Renal cortex interstitium (tissue), 11 donors: Measurements from ENCODE around the gene KCNJ12. TPM values are rescaled to one million over a fixed set of nuclear protein-coding genes. Genes with fewer than 3 reads are reported as not detected.
"Not testable (repeated sequence)": the region's sequence is repeated elsewhere in the genome, so short reads cannot be mapped to it uniquely, and the experiment has no call there.

Experiments used
- DNase-seq, 11 donors: peaks; one replicate each; pipeline ENCODE4 v3.0.0-alpha.2; 2013; ENCODE audit warnings: low read depth in 9 of 11, low spot score in 4 of 11; ENCODE audit errors: extremely low read depth in 1 of 11
- polyA plus RNA-seq, 3 donors: library from polyadenylated mRNA; unstranded; fragments of 120-200 nt; gene quantifications; one replicate each; pipeline ENCODE4 v1.2.1, GENCODE V29; 2013; ENCODE audit not compliant: insufficient read length in 3 of 3

The KCNJ12 gene
- polyA plus RNA-seq, 3 donors: 4.3 to 6.8 (median 5.2) TPM

DNA sequence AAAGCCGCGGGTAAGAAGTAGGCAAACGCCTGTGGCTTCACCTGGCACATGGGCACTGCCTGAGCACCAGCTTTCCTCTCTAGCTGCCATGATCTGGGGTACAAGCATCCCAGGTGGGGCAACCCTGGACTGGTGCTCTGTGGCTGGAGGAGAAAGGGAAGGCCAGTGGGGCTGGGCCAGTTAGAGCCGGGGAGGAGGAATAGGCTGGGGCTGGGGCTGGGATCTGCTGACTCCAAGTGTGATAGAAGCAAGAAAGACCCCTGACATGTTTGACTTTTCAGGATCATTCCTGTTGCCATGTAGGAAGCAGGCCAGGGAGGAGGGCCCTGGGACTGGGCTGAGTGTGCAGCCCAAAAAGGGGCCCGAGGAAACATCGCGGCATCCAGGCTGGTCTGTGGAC lies 48.5 kb downstream of the KCNJ12 start:
- not testable (repeated sequence) for DNase-seq

DNA sequence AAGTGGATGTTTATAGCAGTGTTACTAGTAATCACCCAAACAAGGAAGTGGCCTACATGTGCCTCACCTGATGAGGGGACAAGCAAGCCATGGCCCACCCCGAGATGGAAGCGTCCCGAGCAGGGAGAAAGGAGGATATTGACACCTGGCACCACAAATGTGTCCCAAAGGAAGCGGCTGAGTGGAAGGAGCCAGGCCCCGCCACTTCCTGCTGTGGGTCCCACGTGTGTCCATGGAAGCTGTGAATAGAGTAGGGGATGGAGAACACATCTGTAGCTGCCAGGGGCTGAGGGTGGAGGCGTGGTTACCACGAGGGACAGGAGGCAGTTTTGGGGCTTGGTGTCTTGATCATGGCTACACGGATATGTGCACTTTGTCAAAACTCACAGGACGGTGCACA lies 49.2 kb downstream of the KCNJ12 start:
- DNase-seq: no peak

DNA sequence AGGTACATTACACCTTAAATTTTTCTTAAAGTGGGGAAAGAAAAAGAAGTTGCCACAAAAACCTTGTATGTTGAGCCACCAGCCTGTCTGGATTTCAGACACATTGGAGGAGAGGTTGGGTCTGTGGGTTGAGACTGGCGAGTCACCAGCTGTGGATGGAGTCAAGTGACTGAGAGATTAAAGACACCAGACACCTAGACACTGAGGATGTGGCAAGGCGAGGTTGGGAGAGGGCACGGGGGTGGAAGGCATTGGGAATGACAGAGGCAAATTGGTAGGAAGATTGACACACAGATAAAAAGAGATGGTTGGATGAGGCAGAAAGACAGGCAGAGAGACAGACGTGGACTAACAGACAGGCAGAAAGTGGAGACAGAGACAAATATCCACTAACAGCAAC lies 49.6 kb downstream of the KCNJ12 start:
- DNase-seq: no peak

DNA sequence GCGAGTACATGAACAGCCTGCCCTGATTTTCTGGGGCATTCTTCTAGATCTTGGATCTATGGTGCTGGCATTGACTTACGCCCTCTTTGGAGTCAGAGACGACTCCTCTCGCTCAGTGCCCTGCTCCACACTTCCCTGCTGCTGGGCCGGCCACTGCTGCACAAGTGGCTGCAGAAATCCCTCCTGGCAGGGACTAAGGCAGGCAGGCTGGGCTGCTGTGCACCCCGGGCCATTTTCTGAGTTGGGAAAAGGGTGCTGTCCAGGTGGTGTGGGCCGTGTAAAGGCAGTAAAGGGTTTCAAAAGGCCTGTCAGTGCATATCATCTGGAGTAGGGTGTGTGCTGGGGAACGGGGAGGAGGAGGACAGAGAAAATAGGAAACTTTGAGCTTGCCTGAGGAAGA lies 50.1 kb downstream of the KCNJ12 start:
- not testable (repeated sequence) for DNase-seq

DNA sequence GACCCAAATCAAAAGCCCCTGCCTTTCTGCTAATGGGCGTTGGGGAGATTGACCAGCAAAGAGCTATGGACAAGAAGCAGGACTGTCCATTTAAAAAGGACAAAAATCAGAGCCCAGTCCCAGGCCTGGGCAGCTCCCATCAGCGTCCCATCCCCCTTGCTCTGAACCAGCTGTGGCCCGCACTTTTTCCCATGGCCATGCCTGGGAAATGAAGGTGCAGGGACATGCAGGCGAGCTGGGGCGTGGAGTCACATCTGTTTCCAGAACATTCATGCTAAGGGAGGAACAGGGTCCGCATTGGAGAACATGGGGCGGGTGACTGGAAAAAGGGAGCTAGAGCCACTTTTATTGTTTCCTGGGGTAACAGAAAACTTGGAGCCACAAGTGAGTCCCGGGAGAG lies 50.7 kb downstream of the KCNJ12 start:
- not testable (repeated sequence) for DNase-seq

DNA sequence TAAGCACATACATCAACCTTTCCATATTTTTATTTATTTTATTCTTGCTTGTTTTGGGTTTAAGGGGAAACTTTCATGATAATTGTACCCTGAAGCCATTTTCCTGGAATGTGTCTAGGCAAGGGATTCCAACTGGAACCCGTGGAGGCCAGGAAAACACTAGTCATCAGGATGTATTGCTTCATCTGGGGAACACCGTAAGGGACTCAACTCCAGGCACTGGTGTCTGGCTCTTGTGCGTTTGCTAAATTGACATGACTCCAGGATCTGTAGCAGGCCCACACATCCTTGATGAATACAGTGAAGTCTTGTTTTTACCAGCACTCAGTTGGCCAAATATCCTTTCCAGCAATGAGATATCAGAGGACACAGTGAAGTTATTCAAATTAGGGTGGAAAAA lies 51.6 kb downstream of the KCNJ12 start:
- DNase-seq: not testable (repeated sequence)

DNA sequence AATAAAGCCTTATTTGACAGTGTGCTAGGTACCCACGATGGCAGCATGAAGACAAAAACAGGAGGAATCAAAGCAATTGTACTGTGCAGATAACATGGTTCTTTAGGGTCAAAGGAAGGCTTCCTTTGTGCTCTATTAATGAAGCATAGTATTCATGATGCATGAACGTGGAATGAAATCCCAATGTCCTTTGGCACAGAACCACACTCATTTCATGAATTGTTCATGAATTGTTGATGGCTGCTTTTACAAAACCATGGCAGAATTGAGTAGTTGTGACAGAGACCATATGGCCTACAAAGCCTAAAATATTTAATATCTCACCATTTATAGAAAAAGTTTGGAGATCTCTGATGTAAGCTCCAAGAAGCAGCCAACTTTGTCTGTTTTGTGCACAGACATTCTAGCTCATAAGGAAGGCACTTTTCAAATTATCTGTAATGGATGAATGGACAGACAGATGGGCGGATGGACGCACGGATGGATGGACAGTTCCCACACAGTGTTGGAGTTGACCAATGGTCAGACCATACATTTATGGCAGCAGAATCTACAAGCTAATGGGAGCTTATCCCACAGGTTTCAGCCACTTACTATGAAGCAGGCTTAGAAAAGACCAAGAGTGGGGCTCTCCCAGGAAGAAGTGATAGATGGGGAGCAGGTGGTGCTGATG lies 52.7 kb downstream of the KCNJ12 start:
- DNase-seq: not testable (repeated sequence)

DNA sequence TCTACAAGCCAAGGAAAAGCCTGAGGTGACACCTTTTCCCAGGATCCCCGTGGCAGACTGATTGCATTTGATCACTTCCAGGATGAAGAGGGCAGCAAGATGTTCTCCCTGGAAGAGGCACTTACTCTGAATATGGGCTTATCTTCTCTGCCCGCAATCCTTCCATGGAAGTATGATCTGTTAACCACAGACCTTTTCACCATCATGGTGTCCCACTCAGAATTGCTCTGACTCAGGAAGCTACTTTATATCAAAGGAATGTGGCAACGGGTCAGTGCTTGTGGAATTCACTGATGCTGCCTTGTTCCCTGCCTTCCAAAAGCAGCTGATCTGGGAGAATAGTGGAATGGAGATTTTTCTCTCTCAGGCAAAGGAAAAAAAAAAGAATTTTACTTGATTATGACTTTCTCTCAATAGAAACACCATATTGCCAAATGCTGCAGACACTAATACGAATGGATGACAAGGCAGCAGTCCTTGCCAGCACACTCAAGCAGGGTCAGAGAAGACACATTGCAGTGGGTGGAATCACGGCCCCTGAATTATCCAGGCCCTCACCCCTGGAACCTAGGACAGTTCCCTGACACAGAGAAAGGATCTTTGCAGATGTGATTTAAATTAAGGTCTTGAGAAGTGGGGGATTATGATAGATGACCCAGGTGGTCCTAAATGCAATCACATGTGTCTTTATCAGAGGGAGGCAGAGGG lies 53.9 kb downstream of the KCNJ12 start:
- DNase-seq: not testable (repeated sequence)

DNA sequence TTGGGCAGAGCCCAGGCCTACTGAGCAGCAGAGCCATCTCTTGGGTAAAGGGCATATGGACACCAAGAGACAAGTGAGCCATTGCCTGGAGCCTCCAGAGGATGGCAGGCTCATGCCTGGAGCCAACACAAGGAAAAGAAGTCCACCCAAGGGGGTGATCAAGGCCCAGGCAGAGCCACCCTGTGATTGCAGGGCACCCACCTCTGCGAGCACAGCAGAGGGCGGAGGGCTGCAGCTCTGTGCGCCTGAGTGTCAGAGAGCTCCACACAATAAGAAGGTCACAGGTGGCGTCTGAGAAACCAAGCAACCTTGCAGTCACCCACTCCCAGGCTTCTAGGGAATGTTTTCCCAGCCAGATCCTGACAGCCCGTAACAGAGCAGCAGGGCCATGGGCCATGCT lies 57.8 kb downstream of the KCNJ12 start:
- DNase-seq: not testable (repeated sequence)

DNA sequence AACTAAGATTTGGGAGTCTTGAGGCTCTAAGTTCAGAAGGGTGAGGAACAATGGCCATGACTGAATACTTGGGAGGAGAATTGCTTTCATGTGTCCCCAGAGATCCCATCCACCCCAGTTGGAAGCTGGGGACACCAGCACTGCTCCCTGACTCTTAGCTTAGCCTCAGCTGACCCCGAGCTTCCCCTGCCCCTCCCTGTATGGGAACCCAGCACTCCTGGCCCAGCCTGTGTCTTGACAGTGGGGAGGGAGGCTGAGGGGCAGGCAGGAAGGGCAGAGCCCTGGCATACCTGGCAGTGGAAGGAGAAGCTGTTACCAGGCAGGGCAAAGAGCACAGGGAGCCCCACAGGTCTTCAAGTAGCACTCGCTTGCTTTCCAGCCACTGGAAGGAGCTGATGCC lies 58.8 kb downstream of the KCNJ12 start:
- not testable (repeated sequence) for DNase-seq

DNA sequence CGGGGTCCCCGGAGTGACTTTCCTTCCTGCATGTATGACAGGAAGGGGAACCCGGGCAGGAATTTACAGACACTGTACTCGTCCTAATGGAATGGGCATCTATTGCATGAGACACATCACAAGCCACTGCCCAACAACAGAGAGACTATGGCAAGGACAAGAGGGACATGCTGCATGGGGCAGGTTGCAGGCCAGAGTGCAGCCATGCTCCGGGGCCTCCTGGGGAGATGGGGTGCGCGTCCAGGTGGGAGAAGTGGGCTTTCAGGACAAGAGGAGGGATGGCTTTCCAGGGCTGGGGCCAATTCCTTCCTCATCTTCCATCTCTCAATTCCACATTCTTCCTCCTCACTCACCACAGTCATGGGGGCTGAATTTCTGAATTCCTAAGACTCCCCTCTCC lies 60.3 kb downstream of the KCNJ12 start:
- not testable (repeated sequence) for DNase-seq

DNA sequence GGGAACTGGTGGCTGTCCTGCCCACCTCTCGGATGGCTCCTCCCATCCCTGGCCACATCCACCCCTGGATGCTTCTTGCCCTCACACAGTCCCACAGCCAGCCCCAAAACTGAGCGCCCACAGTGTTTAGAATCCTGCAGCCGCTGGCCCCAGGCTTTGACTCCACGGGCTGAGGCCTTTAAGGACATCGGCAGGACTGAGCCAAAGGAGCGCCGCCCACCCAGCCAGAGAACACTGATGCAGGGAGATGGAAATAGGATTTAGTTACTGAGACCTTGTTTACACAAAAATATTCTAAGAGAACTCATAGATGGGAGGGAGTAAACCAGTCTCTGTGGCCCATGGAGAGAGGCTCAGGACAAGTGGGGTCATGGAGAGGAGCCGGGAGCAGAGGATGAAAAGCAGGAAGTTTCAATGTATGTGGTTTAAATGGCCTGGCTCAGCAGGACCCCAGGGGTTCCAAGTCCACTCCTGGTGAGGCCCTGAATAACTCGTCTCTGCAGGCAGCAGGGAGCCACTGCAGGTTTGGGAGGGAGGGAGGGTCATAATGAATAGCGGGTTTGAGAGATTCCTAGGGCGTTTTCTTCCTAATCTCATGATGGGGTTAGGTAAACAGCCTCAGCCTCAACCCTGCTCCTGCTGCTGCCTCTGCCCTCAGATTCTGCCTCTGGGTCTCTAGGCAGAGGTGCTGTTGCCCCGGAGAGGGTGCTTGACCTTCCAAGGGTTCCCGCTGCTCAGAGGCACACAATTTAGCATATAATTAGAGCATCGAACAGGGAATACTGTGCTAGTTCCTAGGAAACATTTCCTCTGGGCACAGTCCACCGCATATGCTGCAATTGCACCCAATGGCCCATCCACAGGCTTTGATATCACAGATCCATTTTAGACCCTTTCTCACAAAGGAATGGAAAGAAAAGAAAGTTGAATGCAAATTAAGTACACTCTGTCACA lies 61.0 kb downstream of the KCNJ12 start:
- DNase-seq: not testable (repeated sequence)

DNA sequence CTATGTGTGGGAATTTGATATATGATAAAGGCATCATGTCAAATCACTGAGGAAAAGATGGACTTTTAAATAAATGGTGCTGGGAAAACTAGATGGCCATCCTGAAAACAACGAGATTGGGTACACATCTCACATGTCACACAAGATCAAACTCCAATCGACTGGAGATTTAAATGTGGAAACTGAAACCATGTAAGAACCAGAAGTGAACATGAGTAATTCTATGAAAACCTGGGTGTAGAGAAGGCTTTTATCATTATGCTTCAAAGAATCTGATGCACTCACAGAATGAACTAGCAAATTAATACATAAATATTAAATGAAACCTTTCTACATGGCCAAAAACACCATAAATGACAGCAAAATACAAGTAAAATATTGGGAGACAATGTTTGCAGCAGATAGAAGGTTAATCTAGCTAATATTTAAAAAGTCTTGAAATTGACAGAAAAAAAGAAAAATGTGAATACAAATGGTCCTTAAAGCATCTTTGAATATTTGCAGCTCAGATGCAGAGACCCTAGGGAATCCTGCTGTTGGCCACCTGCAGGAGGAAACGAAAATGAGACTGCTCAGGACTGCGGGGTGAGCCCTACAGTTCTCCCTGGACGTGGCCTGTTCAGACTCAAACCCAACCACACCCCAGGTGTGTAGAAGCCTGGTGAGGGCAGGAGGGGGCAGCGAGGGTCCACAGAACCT lies 62.3 kb downstream of the KCNJ12 start:
- not testable (repeated sequence) for DNase-seq

DNA sequence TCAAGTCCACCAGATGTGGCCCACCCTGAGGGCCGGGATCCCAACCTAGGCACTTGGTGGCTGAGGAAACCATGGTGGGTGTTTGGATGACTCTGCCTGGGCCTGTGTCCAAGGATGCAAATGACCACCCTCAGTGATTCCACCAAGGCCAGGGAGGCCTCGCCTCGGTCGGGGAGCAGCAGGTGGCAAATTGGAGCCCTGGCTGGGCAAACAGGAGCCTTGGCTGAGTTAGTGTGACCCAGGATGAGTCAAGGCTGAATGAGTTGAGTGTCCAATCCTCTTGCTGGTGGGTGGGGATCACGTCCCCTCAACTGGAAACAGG lies 62.8 kb downstream of the KCNJ12 start:
- not testable (repeated sequence) for DNase-seq

DNA sequence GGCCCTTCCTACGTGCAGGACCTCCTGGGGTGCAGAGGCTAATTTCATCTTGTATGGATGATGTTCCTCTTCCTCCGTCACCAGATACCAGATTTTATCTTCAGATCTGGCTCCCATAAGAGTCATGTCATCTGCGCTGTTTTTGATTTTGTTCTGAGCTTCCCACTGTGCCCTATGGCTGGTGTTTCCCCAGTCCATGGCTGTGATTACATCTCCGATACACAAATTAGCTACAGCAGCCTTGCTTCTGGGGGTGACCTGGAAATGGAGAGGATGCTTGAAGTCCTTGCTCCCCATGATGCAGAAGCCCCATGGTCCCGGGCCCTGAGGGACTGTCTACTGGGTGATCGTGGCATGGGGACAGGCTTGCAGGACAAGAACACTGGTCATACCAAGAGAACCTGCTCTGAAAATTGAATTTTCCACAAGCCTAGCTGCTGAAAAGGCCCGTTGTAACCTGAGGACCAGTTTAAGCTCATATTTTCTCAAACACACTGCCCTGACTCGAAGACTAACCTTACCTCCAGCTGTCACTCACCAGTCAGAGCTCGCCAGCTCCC lies 69.0 kb downstream of the KCNJ12 start:
- no peak for DNase-seq

DNA sequence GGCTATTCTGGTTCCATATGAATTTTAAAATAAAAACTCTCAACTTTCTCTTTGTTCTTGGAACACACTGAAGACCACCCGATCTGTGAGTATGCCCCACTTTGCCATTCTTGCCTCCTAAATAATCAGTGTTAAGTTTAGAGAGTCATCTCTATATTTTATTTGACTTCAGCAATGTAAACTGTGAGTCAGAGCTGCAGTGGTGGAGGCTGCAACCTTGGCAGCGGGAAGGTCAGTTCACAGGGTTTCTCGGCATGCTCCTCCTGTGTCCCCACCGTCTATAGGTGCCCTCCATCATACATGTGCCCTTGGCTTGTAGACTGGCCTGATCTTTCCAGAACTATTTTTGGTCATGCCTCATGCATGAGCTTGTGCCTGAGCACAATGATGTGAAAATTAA lies 71.4 kb downstream of the KCNJ12 start:
- not testable (repeated sequence) for DNase-seq

DNA sequence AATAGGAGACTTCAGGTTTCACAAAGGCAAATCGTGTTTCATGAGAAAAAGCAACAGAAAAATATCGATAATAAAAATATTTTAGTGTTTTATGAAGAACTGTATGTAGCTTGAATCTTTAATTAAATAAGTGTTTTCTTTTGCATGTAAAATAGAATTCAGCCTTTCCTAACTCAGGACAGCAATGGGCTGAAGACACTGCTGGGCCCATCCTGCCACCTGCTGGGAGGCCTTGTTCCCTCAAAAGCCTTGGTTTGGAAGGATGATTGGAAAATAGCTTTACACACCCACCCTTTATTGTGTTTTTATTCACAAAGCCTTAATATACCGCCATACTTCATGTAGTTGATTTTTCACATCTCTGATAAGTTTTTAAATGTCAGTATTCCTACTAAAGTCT lies 73.7 kb downstream of the KCNJ12 start:
- DNase-seq: not testable (repeated sequence)

DNA sequence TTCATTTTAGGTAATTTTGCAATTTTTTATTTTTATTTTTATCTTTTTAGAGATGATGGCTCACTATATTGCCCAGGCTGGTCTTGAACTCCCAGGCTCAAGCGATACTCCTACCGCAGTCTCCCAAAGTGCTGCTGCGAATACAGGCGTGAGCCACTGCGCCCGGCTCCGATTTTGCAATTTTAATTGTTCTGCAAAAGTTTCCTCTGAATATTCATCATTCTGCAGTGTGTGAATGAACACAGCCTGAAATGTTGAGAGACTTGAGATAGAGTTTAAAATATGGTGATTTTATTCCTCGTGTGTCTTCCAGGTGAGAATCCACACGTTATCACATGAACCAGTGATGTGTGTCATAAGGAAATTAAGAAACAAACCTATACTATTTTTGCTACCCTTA lies 75.8 kb downstream of the KCNJ12 start:
- no peak for DNase-seq
